H1 (cell line): ENCODE data around the gene SRXN1.

Experiments
- ATF2 ChIP-seq: IDR thresholded peaks from 2 replicates; pipeline ENCODE4 v1.6.1; 2012; ENCODE audit warnings: low read length, inconsistent platforms
- CEBPB ChIP-seq: IDR thresholded peaks from 2 replicates; pipeline ENCODE4 v1.6.1; 2012; ENCODE audit warnings: low read depth, low read length
- CHD1 ChIP-seq: IDR thresholded peaks from 2 replicates; pipeline ENCODE4 v1.6.1; 2012; ENCODE audit warnings: low read depth, low read length, improper control_type of control experiment
- EGR1 ChIP-seq: IDR thresholded peaks from 2 replicates; pipeline ENCODE4 v1.6.1; 2011; ENCODE audit warnings: low read depth, low read length, borderline replicate concordance
- EZH2 ChIP-seq: fragments of 200-600 bp; sonication (generic); IDR thresholded peaks from 2 replicates; pipeline ENCODE4 v1.7.1; 2012; ENCODE audit warnings: low read depth, mild to moderate bottlenecking, moderate library complexity, low read length, inconsistent platforms; ENCODE audit not compliant: severe bottlenecking
- JUND ChIP-seq: IDR thresholded peaks from 2 replicates; pipeline ENCODE4 v1.6.1; 2011; ENCODE audit warnings: mild to moderate bottlenecking, improper control_type of control experiment, low read length
- MAX ChIP-seq: IDR thresholded peaks from 2 replicates; pipeline ENCODE4 v1.6.1; 2012; ENCODE audit warnings: inconsistent platforms
- POLR2A ChIP-seq, 2 experiments: IDR thresholded peaks; 1 replicate in 1 of 2; 2 replicates in 1 of 2; pipeline ENCODE4 v1.6.1; 2011; ENCODE audit warnings: low read depth in 2 of 2, low read length in 2 of 2, mild to moderate bottlenecking in 2 of 2; ENCODE audit errors: control extremely low read depth in 1 of 2
- RXRA ChIP-seq: IDR thresholded peaks from 2 replicates; pipeline ENCODE4 v1.6.1; 2011; ENCODE audit warnings: low read depth, mild to moderate bottlenecking, low read length, moderate library complexity; ENCODE audit not compliant: insufficient read depth
- ZNF274 ChIP-seq: IDR thresholded peaks from 2 replicates; pipeline ENCODE4 v1.7.0; 2012; ENCODE audit warnings: low read length, borderline replicate concordance; ENCODE audit errors: extremely low read depth
- TF ChIP-seq, protein P1 (sequence below), 3 experiments: IDR thresholded peaks; 1 replicate in 2 of 3; 2 replicates in 1 of 3; pipeline versions ENCODE4 v1.5.1 to v1.6.1; 2011; ENCODE audit warnings: low read length in 3 of 3, mild to moderate bottlenecking in 3 of 3, inconsistent platforms in 2 of 3, low read depth in 1 of 3, moderate library complexity in 1 of 3; ENCODE audit not compliant: insufficient read depth in 1 of 3; ENCODE audit errors: control extremely low read depth in 1 of 3

GRCh38 chr20:623021-623420 is 30.0 kb downstream of the SRXN1 start:
- TF ChIP-seq ZNF274 (no peak), CEBPB (no peak), POLR2A (IDR thresholded peaks at IDR 0.05; ENCODE audit: control extremely low read depth in 1 of 2, low read depth in 2 of 2, low read length in 2 of 2) (no peak), RXRA (no peak), EGR1 (no peak), MAX (no peak), JUND (no peak), ATF2 (no peak), EZH2 (no peak), CHD1 (no peak)
- TF ChIP-seq, protein P1, sequence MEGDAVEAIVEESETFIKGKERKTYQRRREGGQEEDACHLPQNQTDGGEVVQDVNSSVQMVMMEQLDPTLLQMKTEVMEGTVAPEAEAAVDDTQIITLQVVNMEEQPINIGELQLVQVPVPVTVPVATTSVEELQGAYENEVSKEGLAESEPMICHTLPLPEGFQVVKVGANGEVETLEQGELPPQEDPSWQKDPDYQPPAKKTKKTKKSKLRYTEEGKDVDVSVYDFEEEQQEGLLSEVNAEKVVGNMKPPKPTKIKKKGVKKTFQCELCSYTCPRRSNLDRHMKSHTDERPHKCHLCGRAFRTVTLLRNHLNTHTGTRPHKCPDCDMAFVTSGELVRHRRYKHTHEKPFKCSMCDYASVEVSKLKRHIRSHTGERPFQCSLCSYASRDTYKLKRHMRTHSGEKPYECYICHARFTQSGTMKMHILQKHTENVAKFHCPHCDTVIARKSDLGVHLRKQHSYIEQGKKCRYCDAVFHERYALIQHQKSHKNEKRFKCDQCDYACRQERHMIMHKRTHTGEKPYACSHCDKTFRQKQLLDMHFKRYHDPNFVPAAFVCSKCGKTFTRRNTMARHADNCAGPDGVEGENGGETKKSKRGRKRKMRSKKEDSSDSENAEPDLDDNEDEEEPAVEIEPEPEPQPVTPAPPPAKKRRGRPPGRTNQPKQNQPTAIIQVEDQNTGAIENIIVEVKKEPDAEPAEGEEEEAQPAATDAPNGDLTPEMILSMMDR (IDR thresholded peaks at IDR 0.05; ENCODE audit: control extremely low read depth in 1 of 3, insufficient read depth in 1 of 3, low read depth in 1 of 3, low read length in 3 of 3), result no peak
